Mammary epithelial cell (primary cell): ENCODE measurements around the gene DIPK1A.

ENCODE experiments used
- CTCF ChIP-seq, 2 donors: IDR thresholded peaks in 1 of 2; conservative IDR thresholded peaks in 1 of 2; 2 replicates each; pipeline ENCODE4 v1.5.1; 2011 to 2012; ENCODE audit warnings: inconsistent platforms in 2 of 2, low read length in 2 of 2, mild to moderate bottlenecking in 2 of 2, control low read depth in 1 of 2, low read depth in 1 of 2; ENCODE audit not compliant: insufficient read depth in 1 of 2; ENCODE audit errors: extremely low read depth in 1 of 2
- EZH2 ChIP-seq: IDR thresholded peaks from 2 replicates; pipeline ENCODE4 v1.6.1; 2012; ENCODE audit warnings: low read length, inconsistent platforms, borderline replicate concordance

- TF ChIP-seq CTCF (conservative IDR thresholded peaks at IDR 0.05 in 1 of 2, IDR thresholded peaks at IDR 0.05 in 1 of 2; ENCODE audit: extremely low read depth in 1 of 2, insufficient read depth in 1 of 2, low read depth in 1 of 2, low read length in 2 of 2) (no peak), EZH2 (no peak)
Measured at GRCh38 chr1:92907949-92908684, 53.1 kb downstream of the DIPK1A start.
